Activated CD8-positive, alpha-beta memory T cell treated with anti-CD3 and anti-CD28 coated beads, Interleukin-2, amount 10 ng/mL, durations not matched to agents 7 days and 5 days (primary cell): ENCODE results near the gene OR4A15. TPM values are rescaled to one million over a fixed set of nuclear protein-coding genes. Genes with fewer than 3 reads are reported as not detected.

Experiments
- ATAC-seq: fragments of 150-1000 bp; cut with Tn5 transposase; one replicate; pipeline ENCODE4 v1.10.0; 2021; ENCODE audit warnings: moderate library complexity
- CTCF ChIA-PET: fragments of 350-600 bp; sonication (Branson Sonifier 250); formaldehyde crosslinking; loops from one replicate; lab custom pipeline; 2021; ENCODE audit warnings: antibody characterized with exemption; lab: Charles Lee
- DNase-seq: peaks from one replicate; pipeline ENCODE4 v3.0.0-alpha.2; 2020
- H3K27ac Mint-ChIP-seq: one replicate; pipeline ENCODE4 v1.8.0; 2021; ENCODE audit warnings: mild to moderate bottlenecking, mixed read lengths
- H3K27me3 Mint-ChIP-seq: one replicate; pipeline ENCODE4 v1.8.0; 2021; ENCODE audit warnings: mixed read lengths
- H3K36me3 Mint-ChIP-seq: one replicate; pipeline ENCODE4 v1.8.0; 2021; ENCODE audit warnings: mild to moderate bottlenecking, mixed read lengths
- H3K4me1 Mint-ChIP-seq: one replicate; pipeline ENCODE4 v1.8.0; 2021; ENCODE audit warnings: mixed read lengths
- H3K4me3 Mint-ChIP-seq: one replicate; pipeline ENCODE4 v1.8.0; 2021; ENCODE audit warnings: mild to moderate bottlenecking, moderate library complexity, mixed read lengths
- H3K9me3 Mint-ChIP-seq: one replicate; pipeline ENCODE4 v1.8.0; 2022; ENCODE audit warnings: low read depth, mixed read lengths
- total RNA-seq, 2 experiments: library from RNA; stranded (reverse); gene quantifications; one replicate each; pipeline ENCODE4 v1.2.3, GENCODE V29; 2021

OR4A15 gene
- not detected for total RNA-seq

DNA sequence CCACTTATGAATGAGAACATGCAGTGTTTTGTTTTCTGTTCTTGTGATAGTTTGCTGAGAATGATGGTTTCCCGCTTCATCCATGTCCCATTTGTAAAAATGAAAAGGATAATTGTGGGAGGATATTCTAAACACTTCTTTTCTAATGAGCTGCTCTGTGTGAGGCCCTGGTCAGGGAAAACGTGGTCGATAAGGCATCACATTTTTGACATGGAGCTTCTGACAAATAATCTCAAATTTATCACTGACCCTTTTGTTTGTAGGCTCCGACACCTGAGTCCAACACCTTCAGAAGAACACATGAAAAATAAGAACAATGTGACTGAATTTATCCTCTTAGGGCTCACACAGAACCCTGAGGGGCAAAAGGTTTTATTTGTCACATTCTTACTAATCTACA is at the start of gene OR4A15:
Gene OR4A15, plus strand, starts transcription at position 301 of the 400 bp plus-strand sequence. Its CDS starts 0 bp downstream, at position 301.
- CTCF ChIA-PET: no interaction called here
- Mint-ChIP-seq H3K4me3 (no peak within 1 kb of the TSS), H3K27ac (no peak within 1 kb of the TSS), H3K4me1 (no peaks in the 10 kb centered on the region), H3K9me3 (peaks cover 12% of the 10 kb centered on the region), H3K36me3 (no peaks in the 10 kb centered on the region), H3K27me3 (no peaks in the 10 kb centered on the region)
- ATAC-seq (no peak), DNase-seq (no peak)

DNA sequence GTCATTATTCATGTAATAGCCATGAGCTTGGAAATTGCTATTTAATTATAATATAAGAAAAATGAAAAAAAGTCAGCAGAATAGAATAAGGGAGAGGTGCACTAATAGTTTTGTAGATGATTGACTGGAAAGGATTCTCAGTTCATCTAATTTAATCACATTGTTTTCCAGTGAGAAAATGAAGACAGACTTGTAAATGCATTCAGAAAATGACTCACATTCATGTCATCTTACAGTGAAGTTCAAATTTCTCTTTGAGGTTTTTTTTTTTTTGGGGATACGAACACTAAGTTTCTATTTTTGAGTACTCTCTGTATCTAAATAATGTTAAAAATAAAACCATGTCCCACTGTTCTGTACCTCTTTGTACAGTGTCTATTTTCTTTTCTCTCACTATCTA is 43.3 kb upstream of the OR4A15 start:
- CTCF ChIA-PET: no interaction called here
- ATAC-seq (no peak), DNase-seq (no peak)
- Mint-ChIP-seq H3K36me3 (no peaks in the 10 kb centered on the region), H3K4me3 (no peak overlapping the region), H3K4me1 (no peaks in the 10 kb centered on the region), H3K27ac (no peak overlapping the region), H3K27me3 (no peaks in the 10 kb centered on the region), H3K9me3 (peaks cover 9% of the 10 kb centered on the region)

DNA sequence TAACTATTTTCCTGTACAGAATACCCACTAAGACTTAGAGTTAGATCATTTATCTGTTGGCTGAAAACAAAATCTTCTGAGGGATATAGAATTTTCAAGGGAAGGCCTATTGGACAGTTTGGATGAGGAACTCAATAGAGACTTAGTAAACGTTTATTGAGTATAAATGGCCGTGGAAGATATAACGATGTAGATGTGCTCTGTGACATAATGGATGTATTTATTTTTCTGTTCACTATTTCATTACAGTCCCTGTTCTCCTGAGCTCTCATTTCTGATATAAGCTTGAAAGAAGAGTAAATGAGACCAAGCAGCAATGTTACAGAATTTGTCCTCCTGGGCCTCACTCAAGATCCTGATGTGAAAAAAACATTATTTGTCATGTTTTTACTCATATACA is 24.9 kb upstream of the OR4A15 start, which contains the start of gene OR4A16:
Gene OR4A16, plus strand, starts transcription at position 301 of the 400 bp plus-strand sequence. Its CDS starts 0 bp downstream, at position 301.
- Mint-ChIP-seq H3K36me3 (no peaks in the 10 kb centered on the region), H3K27ac (no peak within 1 kb of the TSS), H3K27me3 (no peaks in the 10 kb centered on the region), H3K9me3 (peaks cover 21% of the 10 kb centered on the region), H3K4me1 (no peaks in the 10 kb centered on the region), H3K4me3 (no peak within 1 kb of the TSS)
- CTCF ChIA-PET: no interaction called here
- ATAC-seq: no peak
- no peak for DNase-seq

DNA sequence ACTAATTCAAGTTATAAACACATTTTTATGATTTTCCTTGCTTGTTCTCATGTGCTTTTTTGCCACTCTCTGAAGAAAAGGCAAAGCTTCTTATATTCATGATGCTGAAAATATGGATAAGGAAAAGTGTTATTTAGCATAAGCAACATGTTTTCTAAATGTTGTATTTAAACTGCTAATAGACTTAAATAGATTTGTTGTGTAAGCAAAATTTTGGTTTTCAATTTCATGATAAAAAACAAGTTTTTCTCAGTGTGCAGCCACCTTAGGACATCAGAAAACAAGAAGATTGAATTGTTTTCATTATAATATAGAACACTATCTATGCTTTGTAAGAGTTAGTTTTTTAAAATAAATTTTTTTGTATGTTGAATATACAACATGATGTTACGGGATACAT is 22.5 kb upstream of the OR4A15 start:
- no peak overlapping the region for H3K4me3 Mint-ChIP-seq
- no peaks in the 10 kb centered on the region for H3K4me1 Mint-ChIP-seq
- peaks cover 21% of the 10 kb centered on the region for H3K9me3 Mint-ChIP-seq
- DNase-seq (no peak), ATAC-seq (no peak)
- H3K27ac Mint-ChIP-seq: no peak overlapping the region
- no peaks in the 10 kb centered on the region for H3K36me3 Mint-ChIP-seq
- no peaks in the 10 kb centered on the region for H3K27me3 Mint-ChIP-seq
- CTCF ChIA-PET: no interaction called here

DNA sequence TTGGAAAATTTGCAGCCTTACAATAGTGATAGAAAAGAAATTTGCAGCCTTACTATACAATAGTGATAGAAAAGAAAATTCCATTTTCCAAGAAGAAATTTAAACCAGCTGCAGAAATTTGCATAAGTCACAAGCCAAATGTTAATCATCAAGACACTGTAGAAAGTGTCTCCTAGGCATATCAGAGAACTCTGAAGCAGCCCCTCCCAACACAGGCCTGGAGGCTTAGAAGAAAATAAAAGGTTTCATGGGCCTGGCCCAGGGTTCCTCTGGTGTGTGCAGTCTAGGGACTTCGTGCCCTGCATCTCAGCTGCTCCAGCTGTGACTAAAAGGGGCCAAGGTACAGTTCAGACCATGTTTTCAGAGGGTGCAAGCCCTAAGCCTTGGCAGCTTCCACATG is 18.7 kb upstream of the OR4A15 start:
- Mint-ChIP-seq H3K4me3 (no peak overlapping the region), H3K27ac (no peak overlapping the region), H3K9me3 (peaks cover 14% of the 10 kb centered on the region), H3K4me1 (no peaks in the 10 kb centered on the region), H3K36me3 (no peaks in the 10 kb centered on the region), H3K27me3 (no peaks in the 10 kb centered on the region)
- ATAC-seq (no peak), DNase-seq (no peak)
- CTCF ChIA-PET: no interaction called here

DNA sequence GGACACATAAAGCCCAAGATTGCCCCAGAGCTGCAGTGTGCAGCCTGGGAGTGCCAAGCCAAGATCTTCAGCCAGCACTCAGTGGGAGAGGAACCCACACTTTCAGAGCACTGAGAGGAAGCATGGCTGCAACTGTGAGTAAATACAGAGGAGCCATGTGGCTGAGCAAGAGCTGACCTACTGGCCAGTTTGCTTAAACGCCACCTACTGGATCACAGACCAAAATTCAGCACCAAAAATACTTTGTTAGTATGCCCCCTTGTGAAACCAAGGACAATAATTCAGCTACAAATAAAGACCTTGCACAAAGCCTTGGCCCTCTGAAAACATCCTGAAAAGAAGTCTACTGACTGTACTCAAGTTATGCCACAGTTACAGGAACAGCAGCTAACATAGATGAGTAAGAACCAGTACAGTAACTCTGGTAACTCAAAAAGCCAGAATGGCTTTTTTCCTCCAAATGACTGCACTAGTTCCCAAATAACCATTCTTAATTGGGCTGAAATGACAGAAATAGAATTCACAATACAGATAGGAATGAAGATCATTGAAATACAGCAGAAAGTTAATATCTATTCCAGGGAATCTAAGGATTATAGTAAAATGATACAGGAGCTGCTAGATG is 10.1 kb upstream of the OR4A15 start:
- Mint-ChIP-seq H3K4me1 (no peaks in the 10 kb centered on the region), H3K36me3 (no peaks in the 10 kb centered on the region), H3K9me3 (peaks cover 17% of the 10 kb centered on the region), H3K27ac (no peak overlapping the region), H3K4me3 (no peak overlapping the region), H3K27me3 (no peaks in the 10 kb centered on the region)
- no peak for DNase-seq
- CTCF ChIA-PET: no interaction called here
- no peak for ATAC-seq

DNA sequence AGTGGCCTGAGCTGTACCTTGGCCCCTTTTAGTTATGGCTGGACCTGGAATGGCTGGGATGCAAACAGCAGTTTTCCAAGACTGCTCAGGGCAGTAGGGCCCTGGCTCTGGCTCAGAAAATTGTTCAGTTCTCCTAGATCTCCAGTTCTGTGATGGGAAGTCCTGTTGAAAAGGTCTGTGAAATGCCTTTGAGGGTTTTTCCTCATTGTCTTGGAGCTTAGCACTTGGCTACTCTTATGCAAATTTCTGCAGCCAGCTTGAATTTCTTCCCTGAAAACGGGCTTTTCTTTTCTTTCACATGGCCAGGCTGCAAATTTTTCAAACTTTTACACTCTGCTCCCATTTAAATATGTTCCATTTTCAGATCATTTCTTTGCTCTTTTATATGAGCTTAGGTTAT is 33.2 kb downstream of the OR4A15 start:
- Mint-ChIP-seq H3K9me3 (peaks cover 9% of the 10 kb centered on the region), H3K27ac (no peak overlapping the region), H3K36me3 (no peaks in the 10 kb centered on the region), H3K27me3 (no peaks in the 10 kb centered on the region), H3K4me1 (no peaks in the 10 kb centered on the region), H3K4me3 (no peak overlapping the region)
- no peak for DNase-seq
- CTCF ChIA-PET: no interaction called here
- no peak for ATAC-seq

Other genes starting within 250 kb of the OR4A15 start
- gene TRIM48, start 105.8 kb upstream of the OR4A15 start, total RNA-seq: not detected
- gene OR4A16, start 24.8 kb upstream of the OR4A15 start, total RNA-seq: not detected
- not detected for gene OR4C15, start 186.5 kb downstream of the OR4A15 start, total RNA-seq
- not detected for gene OR4C16, start 204.2 kb downstream of the OR4A15 start, total RNA-seq
- not detected for gene OR4C11, start 239.7 kb downstream of the OR4A15 start, total RNA-seq